ENCODE measurements around the gene MKS1.

Gene MKS1

DNA sequence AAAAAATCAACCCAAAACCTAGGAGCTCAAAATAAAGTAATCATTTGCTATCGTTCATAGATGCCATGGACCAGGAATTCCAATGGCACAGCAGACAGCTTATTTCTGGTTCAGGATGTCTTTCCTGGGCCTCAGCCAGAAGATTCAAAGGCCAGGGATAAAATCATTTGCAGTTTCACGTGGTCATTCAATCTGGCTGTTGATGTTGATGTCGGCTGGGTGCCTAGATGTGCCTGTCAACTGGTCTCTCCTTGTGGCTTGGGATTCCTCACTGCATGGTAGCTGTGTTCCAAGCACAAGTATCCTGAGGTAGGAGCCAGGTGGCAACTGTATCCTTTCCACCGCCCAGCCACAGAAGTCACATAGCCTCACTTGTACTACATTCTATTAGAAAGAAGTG is 37.3 kb downstream of the MKS1 start:
- DNase-seq (ENCODE audit: insufficient read length, low spot score) (no peak), FAIRE-seq (no peak)
- TF ChIP-seq TAF1 (IDR thresholded peaks at IDR 0.05; ENCODE audit: low read depth, low read length) (no peak), PAX5 (IDR thresholded peaks at IDR 0.05; ENCODE audit: insufficient read depth, low read length, severe bottlenecking) (no peak), POLR2A (IDR thresholded peaks at IDR 0.05; ENCODE audit: low read depth, low read length) (no peak), POU2F2 (IDR thresholded peaks at IDR 0.05; ENCODE audit: low read depth, low read length) (no peak), SPI1 (IDR thresholded peaks at IDR 0.05; ENCODE audit: low read depth, low read length) (no peak), POLR2AphosphoS5 (IDR thresholded peaks at IDR 0.05; ENCODE audit: low read depth, low read length) (no peak)

DNA sequence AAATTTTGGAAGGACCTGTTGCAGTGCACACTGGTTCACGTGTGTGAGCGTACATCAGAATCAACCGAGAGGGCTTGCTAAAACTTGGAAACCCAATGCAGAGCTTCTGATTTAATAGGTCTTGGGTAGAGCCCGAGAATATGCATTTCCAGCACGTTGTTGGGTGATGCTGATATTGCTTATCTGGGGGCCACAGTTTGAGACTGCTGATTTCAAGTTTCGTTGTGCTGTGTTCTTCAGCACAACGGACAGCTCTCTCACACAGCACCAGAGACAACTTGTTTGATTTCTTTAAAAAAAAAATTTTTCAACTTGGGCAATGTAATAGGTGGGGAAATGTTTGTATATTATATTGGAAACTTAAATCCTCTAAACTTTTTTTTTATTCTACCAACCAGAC is 42.9 kb downstream of the MKS1 start:
- DNase-seq (ENCODE audit: insufficient read length, low spot score) (no peak), FAIRE-seq (no peak)
- no peak for TF ChIP-seq TAF1 (IDR thresholded peaks at IDR 0.05; ENCODE audit: low read depth, low read length)

DNA sequence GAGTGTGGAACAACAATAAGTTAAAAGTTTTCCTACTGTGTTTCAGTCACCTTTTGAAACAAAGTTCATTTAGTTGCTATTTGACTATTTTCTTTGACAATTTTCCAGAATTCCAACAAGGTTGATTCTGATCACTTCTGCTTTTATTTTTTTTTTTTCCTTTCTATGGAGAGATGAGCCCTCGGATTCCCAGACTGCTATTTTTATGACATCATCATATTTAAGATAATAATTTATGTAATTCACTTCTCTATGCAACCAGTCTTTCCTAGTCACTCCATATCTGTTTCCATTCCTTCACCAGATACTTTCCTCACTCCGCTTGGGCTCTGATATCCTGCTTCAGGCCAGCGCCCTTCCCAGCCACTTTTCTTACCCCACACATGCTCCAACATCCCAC is 44.2 kb downstream of the MKS1 start:
- no peak for FAIRE-seq

DNA sequence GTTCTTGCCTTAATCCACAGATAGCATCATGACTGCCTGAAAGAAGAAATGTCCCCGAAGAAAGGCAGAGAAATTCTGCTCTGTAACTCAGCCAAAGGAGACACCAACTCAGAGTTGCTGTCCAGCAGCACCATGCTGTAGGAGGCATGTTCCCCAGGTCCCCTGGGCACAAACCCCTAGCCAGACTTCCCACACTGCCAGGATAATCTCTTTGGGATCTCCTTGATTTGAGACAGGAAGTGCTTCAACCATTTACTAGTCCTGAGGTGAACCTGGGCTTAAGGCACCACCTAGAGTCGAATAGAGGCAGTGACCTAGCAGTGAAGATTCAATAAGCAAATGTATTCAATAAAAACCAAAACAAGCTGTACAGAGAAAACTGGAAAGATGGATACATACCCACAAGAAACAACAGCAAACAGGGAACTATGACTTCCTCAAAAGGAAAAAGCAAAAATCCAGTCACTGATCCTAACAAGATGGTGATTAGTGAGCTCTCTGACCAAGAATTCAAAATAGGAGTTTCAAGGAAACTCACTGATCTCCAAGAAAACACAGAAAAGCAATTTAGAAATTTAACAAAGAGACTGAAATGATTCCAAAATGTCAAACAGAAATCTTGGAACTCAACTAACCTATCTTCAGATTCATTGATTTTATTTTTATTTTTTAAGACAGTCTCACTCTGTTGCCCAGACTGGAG is 46.5 kb downstream of the MKS1 start:
- TF ChIP-seq SPI1 (IDR thresholded peaks at IDR 0.05; ENCODE audit: low read depth, low read length) (peak; percentile 60), POLR2A (IDR thresholded peaks at IDR 0.05; ENCODE audit: low read depth, low read length) (no peak), POU2F2 (IDR thresholded peaks at IDR 0.05; ENCODE audit: low read depth, low read length) (no peak), POLR2AphosphoS5 (IDR thresholded peaks at IDR 0.05; ENCODE audit: low read depth, low read length) (no peak)
- FAIRE-seq, result peak; percentile 74

More for the DNA sequence above, 44.2 kb downstream of the MKS1 start:
- TF ChIP-seq POLR2AphosphoS5 (IDR thresholded peaks at IDR 0.05; ENCODE audit: low read depth, low read length), result no peak
- TF ChIP-seq PAX5 (IDR thresholded peaks at IDR 0.05; ENCODE audit: insufficient read depth, low read length, severe bottlenecking), result no peak
- no peak for TF ChIP-seq SPI1 (IDR thresholded peaks at IDR 0.05; ENCODE audit: low read depth, low read length)
- TF ChIP-seq POLR2A (IDR thresholded peaks at IDR 0.05; ENCODE audit: low read depth, low read length), result no peak
- no peak for TF ChIP-seq POU2F2 (IDR thresholded peaks at IDR 0.05; ENCODE audit: low read depth, low read length)
- no peak for TF ChIP-seq TAF1 (IDR thresholded peaks at IDR 0.05; ENCODE audit: low read depth, low read length)
- no peak for DNase-seq (ENCODE audit: insufficient read length, low spot score)

DNA sequence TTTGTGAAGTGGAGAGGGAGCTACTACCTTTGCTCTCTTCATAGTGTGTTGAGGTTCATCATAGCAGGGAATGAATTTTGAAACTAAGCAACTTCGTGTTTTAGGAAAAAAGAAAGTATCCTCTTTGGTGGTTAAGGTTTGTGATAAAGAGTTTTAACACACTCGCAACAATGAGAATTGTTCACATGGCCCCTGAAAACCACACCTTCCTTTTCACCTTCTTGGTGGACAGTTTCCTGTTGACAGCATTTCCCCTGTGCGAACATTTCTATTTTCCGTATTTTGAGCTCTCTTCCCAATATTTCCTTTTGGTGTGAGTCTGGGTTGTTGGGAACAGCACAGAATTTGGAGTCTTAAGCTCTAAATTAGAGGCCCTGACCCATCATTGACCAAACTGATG is 48.4 kb downstream of the MKS1 start:
- no peak for FAIRE-seq
- no peak for TF ChIP-seq TAF1 (IDR thresholded peaks at IDR 0.05; ENCODE audit: low read depth, low read length)
- DNase-seq (ENCODE audit: insufficient read length, low spot score), result no peak

More for the DNA sequence above, 46.5 kb downstream of the MKS1 start:
- no peak for DNase-seq (ENCODE audit: insufficient read length, low spot score)

DNA sequence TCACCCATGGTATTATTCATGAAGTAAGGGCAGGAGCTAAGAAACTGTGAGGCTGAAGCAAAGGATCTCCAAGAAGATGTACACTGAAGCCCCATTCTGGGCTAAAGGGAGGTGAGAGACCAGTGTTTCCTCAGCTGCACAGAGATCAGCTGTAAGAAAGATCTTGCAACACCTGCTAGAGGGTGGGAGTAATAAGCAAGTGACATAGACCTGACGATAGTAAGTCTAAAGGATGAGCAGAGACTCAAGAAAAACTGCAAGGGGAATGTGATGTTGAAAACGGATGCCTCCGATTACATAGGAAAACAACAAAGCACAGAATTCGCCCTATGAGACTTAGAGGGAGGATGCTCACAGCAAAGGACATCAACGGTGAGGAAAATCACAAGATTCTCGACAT is 52.4 kb downstream of the MKS1 start, which contains the start of gene OR4D2:
Gene OR4D2 (plus strand): TSS at position 301 of the 400 bp plus-strand sequence. CDS start 2,674 bp downstream, outside the sequence.
- no peak for TF ChIP-seq SPI1 (IDR thresholded peaks at IDR 0.05; ENCODE audit: low read depth, low read length)
- no peak for FAIRE-seq

DNA sequence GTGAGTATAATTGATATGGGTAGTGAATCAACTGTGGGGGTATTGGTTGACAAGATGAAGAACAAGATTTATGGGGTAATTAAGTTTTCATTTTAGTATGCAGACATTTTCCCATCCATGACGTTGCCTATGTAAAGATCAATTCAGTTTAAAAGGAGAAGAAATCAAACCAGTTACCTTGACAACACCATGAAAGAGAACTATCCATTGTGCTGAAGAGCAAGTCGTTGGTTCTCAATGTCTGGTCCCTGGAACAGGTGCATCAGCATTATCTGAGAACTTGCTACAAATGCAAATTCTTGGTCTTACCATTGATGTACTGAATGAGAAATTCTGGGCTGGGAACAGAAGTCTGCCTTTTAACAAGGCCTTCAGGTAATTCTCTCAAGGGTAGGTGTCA is 53.1 kb downstream of the MKS1 start:
- FAIRE-seq (no peak), DNase-seq (ENCODE audit: insufficient read length, low spot score) (no peak)
- no peak for TF ChIP-seq SPI1 (IDR thresholded peaks at IDR 0.05; ENCODE audit: low read depth, low read length)
- TF ChIP-seq POLR2A (IDR thresholded peaks at IDR 0.05; ENCODE audit: low read depth, low read length), result no peak
- TF ChIP-seq TAF1 (IDR thresholded peaks at IDR 0.05; ENCODE audit: low read depth, low read length), result no peak
- no peak for TF ChIP-seq POU2F2 (IDR thresholded peaks at IDR 0.05; ENCODE audit: low read depth, low read length)
- TF ChIP-seq POLR2AphosphoS5 (IDR thresholded peaks at IDR 0.05; ENCODE audit: low read depth, low read length), result no peak
- TF ChIP-seq PAX5 (IDR thresholded peaks at IDR 0.05; ENCODE audit: insufficient read depth, low read length, severe bottlenecking), result no peak

More for the DNA sequence above, 52.4 kb downstream of the MKS1 start, which contains the start of gene OR4D2:
- DNase-seq (ENCODE audit: insufficient read length, low spot score), result no peak

DNA sequence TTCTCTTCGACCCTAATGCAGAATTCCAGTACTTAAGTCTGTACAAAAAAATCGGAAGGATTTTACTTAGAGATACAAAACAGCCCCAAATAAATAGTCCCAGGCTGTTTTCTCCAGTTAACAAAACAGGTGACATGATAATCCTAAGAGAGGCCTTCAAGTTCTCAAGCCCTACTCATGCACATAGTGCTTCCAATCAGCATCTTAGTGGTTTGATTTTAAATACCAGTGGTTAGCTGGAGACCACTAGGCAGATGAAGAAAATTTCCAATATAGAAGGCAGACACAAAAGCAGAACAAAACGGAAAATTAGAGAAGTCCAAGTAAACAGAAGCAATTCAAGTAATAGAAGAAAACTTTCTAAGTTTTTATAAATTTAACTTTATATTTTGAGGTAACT is 57.5 kb downstream of the MKS1 start:
- TF ChIP-seq POLR2A (IDR thresholded peaks at IDR 0.05; ENCODE audit: low read depth, low read length), result no peak
- TF ChIP-seq PAX5 (IDR thresholded peaks at IDR 0.05; ENCODE audit: insufficient read depth, low read length, severe bottlenecking), result no peak
- no peak for TF ChIP-seq POU2F2 (IDR thresholded peaks at IDR 0.05; ENCODE audit: low read depth, low read length)
- no peak for TF ChIP-seq POLR2AphosphoS5 (IDR thresholded peaks at IDR 0.05; ENCODE audit: low read depth, low read length)
- TF ChIP-seq TAF1 (IDR thresholded peaks at IDR 0.05; ENCODE audit: low read depth, low read length), result no peak
- no peak for TF ChIP-seq SPI1 (IDR thresholded peaks at IDR 0.05; ENCODE audit: low read depth, low read length)
- FAIRE-seq, result no peak
- DNase-seq (ENCODE audit: insufficient read length, low spot score), result no peak

DNA sequence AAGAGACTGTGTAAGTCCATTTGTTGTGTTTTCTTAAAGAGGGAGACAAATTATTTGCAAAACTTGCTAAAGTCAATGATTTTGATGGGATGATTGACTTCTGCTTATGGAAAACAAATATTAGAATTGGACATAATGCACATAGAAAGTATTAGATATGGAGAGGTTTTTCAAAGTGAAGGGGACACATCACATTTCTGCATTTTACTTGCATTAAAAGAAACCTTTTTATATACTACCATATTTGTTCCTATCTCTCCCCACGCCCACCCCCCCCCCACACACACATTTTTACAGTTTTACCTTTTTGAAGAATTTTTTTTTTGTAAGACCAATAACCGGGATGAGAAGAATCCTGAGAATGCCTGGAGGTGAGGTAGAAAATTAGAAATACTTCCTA is 60.9 kb downstream of the MKS1 start:
- FAIRE-seq, result no peak
- TF ChIP-seq TAF1 (IDR thresholded peaks at IDR 0.05; ENCODE audit: low read depth, low read length), result no peak
- TF ChIP-seq SPI1 (IDR thresholded peaks at IDR 0.05; ENCODE audit: low read depth, low read length), result no peak
- no peak for TF ChIP-seq POU2F2 (IDR thresholded peaks at IDR 0.05; ENCODE audit: low read depth, low read length)
- no peak for TF ChIP-seq PAX5 (IDR thresholded peaks at IDR 0.05; ENCODE audit: insufficient read depth, low read length, severe bottlenecking)
- TF ChIP-seq POLR2A (IDR thresholded peaks at IDR 0.05; ENCODE audit: low read depth, low read length), result no peak
- TF ChIP-seq POLR2AphosphoS5 (IDR thresholded peaks at IDR 0.05; ENCODE audit: low read depth, low read length), result no peak
- no peak for DNase-seq (ENCODE audit: insufficient read length, low spot score)

DNA sequence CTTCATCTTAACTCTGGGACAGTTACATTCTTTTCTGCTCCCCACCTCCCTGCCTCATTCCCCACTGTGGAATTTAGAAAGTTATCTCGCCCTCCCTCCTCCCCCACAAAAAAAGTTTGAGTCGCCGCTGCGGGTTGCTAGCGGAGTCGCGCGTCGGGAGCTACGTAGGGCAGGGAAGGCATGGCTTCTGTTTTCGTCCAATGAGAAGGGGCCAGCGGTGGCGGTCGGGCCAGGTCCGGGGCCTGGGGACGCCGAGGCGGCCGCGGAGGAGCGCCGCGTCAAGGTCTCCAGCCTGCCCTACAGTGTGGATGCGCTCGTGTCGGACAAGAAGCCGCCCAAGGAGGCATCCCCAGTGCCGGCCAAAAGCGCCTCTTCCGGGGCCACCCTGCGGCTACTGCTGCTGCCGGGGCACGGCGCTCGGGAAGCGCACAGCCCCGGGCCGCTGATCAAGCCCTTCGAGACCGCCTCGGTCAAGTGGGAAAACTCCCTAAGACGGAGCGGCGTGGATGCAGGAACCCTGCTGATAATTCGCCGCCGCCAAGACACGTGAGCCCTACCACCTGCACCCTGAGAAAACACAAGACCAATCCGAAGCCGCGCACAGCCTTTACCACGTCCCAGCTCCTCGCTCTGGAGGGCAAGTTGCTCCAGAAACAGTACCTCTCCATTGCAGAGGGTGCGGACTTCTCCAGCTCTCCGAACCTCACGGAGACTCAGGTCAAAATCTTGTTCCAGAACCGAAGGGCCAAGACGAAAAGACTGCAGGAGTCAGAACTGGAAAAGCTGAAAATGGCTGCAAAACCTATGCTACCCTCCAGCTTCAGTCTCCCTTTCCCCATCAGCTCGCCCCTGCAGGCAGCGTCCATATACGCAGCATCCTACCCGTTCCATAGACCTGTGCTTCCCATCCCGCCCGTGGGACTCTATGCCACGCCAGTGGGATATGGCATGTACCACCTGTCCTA is 61.9 kb downstream of the MKS1 start:
- DNase-seq (ENCODE audit: insufficient read length, low spot score) (peak; percentile 18), FAIRE-seq (no peak)
- TF ChIP-seq TAF1 (IDR thresholded peaks at IDR 0.05; ENCODE audit: low read depth, low read length) (no peak), PAX5 (IDR thresholded peaks at IDR 0.05; ENCODE audit: insufficient read depth, low read length, severe bottlenecking) (no peak), POLR2A (IDR thresholded peaks at IDR 0.05; ENCODE audit: low read depth, low read length) (no peak), POLR2AphosphoS5 (IDR thresholded peaks at IDR 0.05; ENCODE audit: low read depth, low read length) (no peak)

Measured in GM12891 (cell line).